ENCODE results near the gene MAPK10. TPM values are rescaled to one million over a fixed set of nuclear protein-coding genes. Genes with fewer than 3 reads are reported as not detected.
"Not testable (repeated sequence)": the region's sequence is repeated elsewhere in the genome, so short reads cannot be mapped to it uniquely, and the experiment has no call there.

MAPK10 gene
- total and polyA plus RNA-seq, 4 experiments from 2014 or later, result 0.48 to 0.49 TPM; not detected in 2

DNA sequence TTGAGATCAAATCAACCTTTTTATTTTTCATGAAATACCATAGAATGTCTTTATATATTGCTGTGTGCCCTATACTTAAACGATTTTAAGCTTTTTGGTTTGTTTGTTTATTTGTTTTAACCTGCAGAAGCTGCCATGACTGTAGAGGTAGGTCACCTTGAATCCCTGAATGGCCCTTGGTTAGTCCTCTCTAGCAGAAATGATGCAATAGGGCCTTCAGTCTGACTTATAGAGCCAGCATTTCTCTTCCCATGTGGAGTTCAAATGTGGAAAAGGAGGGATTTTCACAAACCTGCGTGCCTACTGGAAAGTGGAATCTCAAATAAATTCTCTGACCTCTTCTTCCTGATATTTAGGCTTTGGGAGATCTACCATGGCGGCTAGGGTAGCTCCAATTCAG, 327.9 kb downstream of the MAPK10 start:
- Histone ChIP-seq H3K27ac (ENCODE audit: low read depth, low read length) (no peak overlapping the region), H3K4me1 (ENCODE audit: insufficient read depth, low read length) (no peaks in the 10 kb centered on the region), H3K36me3 (ENCODE audit: insufficient read depth, low read length) (no peaks in the 10 kb centered on the region), H3K4me3 (ENCODE audit: low read length in 2 of 2) (no peak overlapping the region), H3K27me3 (ENCODE audit: insufficient read depth, low read length) (no peaks in the 10 kb centered on the region), H3K9me3 (ENCODE audit: control insufficient read depth in 1 of 2, low read length in 2 of 2) (no peaks in the 10 kb centered on the region)
- H3K27me3 Mint-ChIP-seq, result peaks cover 0 to 4% of the 10 kb centered on the region in 2 donors
- CTCF ChIA-PET (ENCODE audit: partially characterized antibody), result no interaction called here
- peaks cover 0 to 5% (median under 1%) of the 10 kb centered on the region in 8 donors for H3K9me3 Mint-ChIP-seq
- no peak overlapping the region for H3K27ac Mint-ChIP-seq
- intact Hi-C loops (cut with micrococcal nuclease), result no loop called here
- no peaks in the 10 kb centered on the region for H3K4me1 Mint-ChIP-seq
- no peak overlapping the region for H3K4me3 Mint-ChIP-seq
- H3K36me3 Mint-ChIP-seq, result no peaks in the 10 kb centered on the region
- POLR2A ChIA-PET (ENCODE audit: partially characterized antibody), result no interaction called here
- DNase-seq, result no peak

DNA sequence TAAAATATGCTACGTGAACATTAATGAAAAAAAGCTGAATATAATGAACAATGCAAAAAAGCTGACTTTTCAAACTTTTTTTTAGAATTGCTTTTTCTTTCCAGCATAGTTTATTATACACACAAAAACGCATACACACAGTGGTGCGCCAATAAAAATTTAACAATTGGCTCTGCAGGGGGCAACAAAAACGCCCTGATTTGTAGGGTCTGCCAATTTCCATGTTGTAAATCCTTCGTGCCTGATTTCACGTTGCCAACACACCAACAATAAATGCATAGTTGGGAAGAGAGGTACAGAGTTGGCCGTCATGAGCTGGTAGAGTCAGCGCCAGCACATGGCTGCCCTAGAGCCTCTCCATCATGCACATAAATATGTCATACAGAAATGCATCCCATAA, 333.1 kb downstream of the MAPK10 start:
- H3K36me3 Mint-ChIP-seq, result no peaks in the 10 kb centered on the region
- ChIA-PET POLR2A (ENCODE audit: partially characterized antibody) (no interaction called here), CTCF (ENCODE audit: partially characterized antibody) (interaction anchor here (1.5 kb wide), 1 partner anchor 17 kb away, joined by 4 read pairs; no protein-coding TSS in a partner anchor)
- no peaks in the 10 kb centered on the region for H3K4me1 Mint-ChIP-seq
- H3K9me3 Mint-ChIP-seq, result peaks cover 0 to 6% (median under 1%) of the 10 kb centered on the region in 8 donors
- Histone ChIP-seq H3K27me3 (ENCODE audit: insufficient read depth, low read length) (no peaks in the 10 kb centered on the region), H3K4me1 (ENCODE audit: insufficient read depth, low read length) (no peaks in the 10 kb centered on the region), H3K27ac (ENCODE audit: low read depth, low read length) (no peak overlapping the region), H3K4me3 (ENCODE audit: low read length in 2 of 2) (no peak overlapping the region), H3K9me3 (ENCODE audit: control insufficient read depth in 1 of 2, low read length in 2 of 2) (no peaks in the 10 kb centered on the region), H3K36me3 (ENCODE audit: insufficient read depth, low read length) (no peaks in the 10 kb centered on the region)
- DNase-seq, result no peak
- H3K27me3 Mint-ChIP-seq, result no peaks in the 10 kb centered on the region
- H3K4me3 Mint-ChIP-seq, result no peak overlapping the region
- H3K27ac Mint-ChIP-seq, result no peak overlapping the region
- intact Hi-C loops (cut with micrococcal nuclease), result no loop called here

GRCh38 chr4:86021671-86022070, 338.2 kb downstream of the MAPK10 start:
- H3K9me3 ChIP-seq (ENCODE audit: control insufficient read depth in 1 of 2, low read length in 2 of 2); H3K27ac ChIP-seq (ENCODE audit: low read depth, low read length); H3K4me3 Mint-ChIP-seq; H3K27ac Mint-ChIP-seq; CTCF ChIA-PET (ENCODE audit: partially characterized antibody); H3K4me3 ChIP-seq (ENCODE audit: low read length in 2 of 2); intact Hi-C loops (cut with micrococcal nuclease); H3K36me3 ChIP-seq (ENCODE audit: insufficient read depth, low read length); H3K4me1 Mint-ChIP-seq; H3K9me3 Mint-ChIP-seq; H3K27me3 Mint-ChIP-seq; H3K4me1 ChIP-seq (ENCODE audit: insufficient read depth, low read length); DNase-seq; H3K27me3 ChIP-seq (ENCODE audit: insufficient read depth, low read length); H3K36me3 Mint-ChIP-seq; POLR2A ChIA-PET (ENCODE audit: partially characterized antibody): not testable (repeated sequence)

- no peak overlapping the region for H3K4me3 Mint-ChIP-seq
- Histone ChIP-seq H3K9me3 (ENCODE audit: control insufficient read depth in 1 of 2, low read length in 2 of 2) (no peaks in the 10 kb centered on the region), H3K4me1 (ENCODE audit: insufficient read depth, low read length) (no peaks in the 10 kb centered on the region), H3K27me3 (ENCODE audit: insufficient read depth, low read length) (no peaks in the 10 kb centered on the region), H3K36me3 (ENCODE audit: insufficient read depth, low read length) (no peaks in the 10 kb centered on the region), H3K27ac (ENCODE audit: low read depth, low read length) (no peak overlapping the region), H3K4me3 (ENCODE audit: low read length in 2 of 2) (no peak overlapping the region)
- intact Hi-C loops (cut with micrococcal nuclease), result no loop called here
- no peak overlapping the region for H3K27ac Mint-ChIP-seq
- peaks cover 0 to 6% (median 0%) of the 10 kb centered on the region in 8 donors for H3K9me3 Mint-ChIP-seq
- no peak for DNase-seq
- H3K27me3 Mint-ChIP-seq, result no peaks in the 10 kb centered on the region
- H3K4me1 Mint-ChIP-seq, result no peaks in the 10 kb centered on the region
- ChIA-PET POLR2A (ENCODE audit: partially characterized antibody) (no interaction called here), CTCF (ENCODE audit: partially characterized antibody) (no interaction called here)
- H3K36me3 Mint-ChIP-seq, result no peaks in the 10 kb centered on the region
Measured at GRCh38 chr4:86019906-86020305, 339.9 kb downstream of the MAPK10 start.

DNA sequence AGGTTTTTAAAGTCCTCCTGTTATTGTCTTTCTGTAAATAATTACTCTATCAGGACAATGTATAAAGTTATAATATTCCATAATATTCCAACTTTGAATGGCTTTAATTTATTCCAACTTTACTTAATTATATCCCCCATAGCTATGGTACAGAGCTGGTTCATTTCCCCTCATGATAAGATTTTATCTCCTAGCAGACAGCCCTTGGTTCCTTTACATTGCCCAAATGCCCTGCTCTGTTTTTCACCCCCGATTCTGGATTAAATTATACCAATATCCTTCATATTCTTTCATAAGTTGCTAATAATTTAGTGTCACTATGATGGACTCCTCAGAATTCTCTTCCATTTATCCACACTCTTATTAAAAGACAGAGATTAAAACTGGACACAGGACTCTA, 340.5 kb downstream of the MAPK10 start:
- Histone ChIP-seq H3K4me1 (ENCODE audit: insufficient read depth, low read length) (no peaks in the 10 kb centered on the region), H3K4me3 (ENCODE audit: low read length in 2 of 2) (no peak overlapping the region), H3K36me3 (ENCODE audit: insufficient read depth, low read length) (no peaks in the 10 kb centered on the region), H3K9me3 (ENCODE audit: control insufficient read depth in 1 of 2, low read length in 2 of 2) (no peaks in the 10 kb centered on the region), H3K27ac (ENCODE audit: low read depth, low read length) (no peak overlapping the region), H3K27me3 (ENCODE audit: insufficient read depth, low read length) (no peaks in the 10 kb centered on the region)
- Mint-ChIP-seq H3K9me3 (peaks cover 0 to 6% (median 0%) of the 10 kb centered on the region in 8 donors), H3K4me1 (no peaks in the 10 kb centered on the region), H3K27ac (no peak overlapping the region), H3K27me3 (no peaks in the 10 kb centered on the region), H3K36me3 (no peaks in the 10 kb centered on the region), H3K4me3 (no peak overlapping the region)
- DNase-seq, result no peak
- ChIA-PET POLR2A (ENCODE audit: partially characterized antibody) (no interaction called here), CTCF (ENCODE audit: partially characterized antibody) (no interaction called here)
- intact Hi-C loops (cut with micrococcal nuclease), result no loop called here

GRCh38 chr4:86015412-86016350, 344.2 kb downstream of the MAPK10 start:
- no peak overlapping the region for H3K27ac ChIP-seq (ENCODE audit: low read depth, low read length)
- no peak overlapping the region for H3K4me3 ChIP-seq (ENCODE audit: low read length in 2 of 2)
- no peaks in the 10 kb centered on the region for H3K27me3 ChIP-seq (ENCODE audit: insufficient read depth, low read length)
- ChIA-PET CTCF (ENCODE audit: partially characterized antibody) (no interaction called here), POLR2A (ENCODE audit: partially characterized antibody) (no interaction called here)
- no peak overlapping the region for H3K27ac Mint-ChIP-seq
- no peaks in the 10 kb centered on the region for H3K36me3 Mint-ChIP-seq
- H3K4me3 Mint-ChIP-seq, result no peak overlapping the region
- H3K27me3 Mint-ChIP-seq, result no peaks in the 10 kb centered on the region
- H3K36me3 ChIP-seq (ENCODE audit: insufficient read depth, low read length), result no peaks in the 10 kb centered on the region
- H3K9me3 ChIP-seq (ENCODE audit: control insufficient read depth in 1 of 2, low read length in 2 of 2), result no peaks in the 10 kb centered on the region
- no peaks in the 10 kb centered on the region for H3K4me1 Mint-ChIP-seq
- H3K4me1 ChIP-seq (ENCODE audit: insufficient read depth, low read length), result no peaks in the 10 kb centered on the region
- intact Hi-C loops (cut with micrococcal nuclease), result no loop called here
- H3K9me3 Mint-ChIP-seq, result peaks cover 0 to 3% (median 0%) of the 10 kb centered on the region in 8 donors
- no peak for DNase-seq

DNA sequence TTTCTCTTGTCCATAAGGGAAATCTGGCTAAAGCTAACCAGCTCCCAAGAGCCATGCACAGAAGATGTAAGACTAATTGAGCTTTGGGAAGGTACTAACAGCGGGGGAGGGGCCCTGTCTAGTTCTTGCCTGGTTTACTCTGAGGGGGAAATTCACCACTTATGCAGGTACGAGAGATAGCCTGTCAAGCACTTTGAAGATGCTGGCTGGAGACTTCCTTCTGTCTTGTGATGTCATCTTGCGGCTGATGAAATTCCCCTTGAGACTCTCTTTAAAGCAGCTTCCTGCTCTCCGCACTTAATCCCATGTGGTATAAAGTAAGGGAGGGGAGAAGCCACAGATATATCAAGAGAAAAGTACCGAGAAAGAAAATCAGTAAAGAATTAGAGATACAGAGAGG, 345.3 kb downstream of the MAPK10 start:
- no peaks in the 10 kb centered on the region for H3K27me3 Mint-ChIP-seq
- no peaks in the 10 kb centered on the region for H3K4me1 Mint-ChIP-seq
- intact Hi-C loops (cut with micrococcal nuclease), result no loop called here
- no peak overlapping the region for H3K27ac ChIP-seq (ENCODE audit: low read depth, low read length)
- no peaks in the 10 kb centered on the region for H3K27me3 ChIP-seq (ENCODE audit: insufficient read depth, low read length)
- no peak overlapping the region for H3K4me3 Mint-ChIP-seq
- no peaks in the 10 kb centered on the region for H3K4me1 ChIP-seq (ENCODE audit: insufficient read depth, low read length)
- ChIA-PET POLR2A (ENCODE audit: partially characterized antibody) (no interaction called here), CTCF (ENCODE audit: partially characterized antibody) (no interaction called here)
- no peak overlapping the region for H3K27ac Mint-ChIP-seq
- no peaks in the 10 kb centered on the region for H3K9me3 ChIP-seq (ENCODE audit: control insufficient read depth in 1 of 2, low read length in 2 of 2)
- H3K36me3 Mint-ChIP-seq, result no peaks in the 10 kb centered on the region
- no peaks in the 10 kb centered on the region for H3K36me3 ChIP-seq (ENCODE audit: insufficient read depth, low read length)
- no peak for DNase-seq
- H3K4me3 ChIP-seq (ENCODE audit: low read length in 2 of 2), result no peak overlapping the region
- peaks cover 0 to 3% (median 0%) of the 10 kb centered on the region in 8 donors for H3K9me3 Mint-ChIP-seq
